ENCODE measurements around the gene KISS1.

KISS1 gene

GRCh38 chr1:204172404-204173029 lies 23.8 kb downstream of the KISS1 start:
- Histone ChIP-seq H3K79me2 (ENCODE audit: low read length) (no peaks in the 10 kb centered on the region), H3K4me1 (ENCODE audit: low read length) (no peaks in the 10 kb centered on the region), H3K27me3 (replicated peaks; ENCODE audit: insufficient read depth, low read length) (peaks cover 6% of the 10 kb centered on the region; the same call in 1 of the 2 replicates), H3F3A (ENCODE audit: insufficient read depth, low read length) (no peaks in the 10 kb centered on the region), H3K4me3 (ENCODE audit: low read length) (no peak overlapping the region), H3K27ac (ENCODE audit: low read length) (no peak overlapping the region), H3K9me2 (replicated peaks; ENCODE audit: insufficient read depth, low read length) (no peaks in the 10 kb centered on the region), H2AFZ (ENCODE audit: low read length) (no peak overlapping the region), H4K20me1 (ENCODE audit: insufficient read depth, low read length) (no peaks in the 10 kb centered on the region), H3K9ac (ENCODE audit: low read length) (no peak overlapping the region), H3K4me2 (ENCODE audit: low read depth, low read length) (no peak overlapping the region), H3K36me3 (replicated peaks; ENCODE audit: insufficient read depth, low read length) (no peaks in the 10 kb centered on the region), H3K9me3 (replicated peaks; ENCODE audit: insufficient read depth, low read length) (no peaks in the 10 kb centered on the region)
- no peak for DNase-seq
- TF ChIP-seq CTCF (IDR thresholded peaks at IDR 0.05; ENCODE audit: low read length) (no peak), EZH2phosphoT487 (IDR thresholded peaks at IDR 0.05; ENCODE audit: low read length) (no peak), EZH2 (optimal IDR thresholded peaks at IDR 0.05; ENCODE audit: low read depth, low read length) (no peak)

- TF ChIP-seq CTCF (IDR thresholded peaks at IDR 0.05; ENCODE audit: low read length) (no peak), EZH2phosphoT487 (IDR thresholded peaks at IDR 0.05; ENCODE audit: low read length) (no peak), EZH2 (optimal IDR thresholded peaks at IDR 0.05; ENCODE audit: low read depth, low read length) (no peak)
- Histone ChIP-seq H2AFZ (ENCODE audit: low read length) (no peak overlapping the region), H3K27ac (ENCODE audit: low read length) (no peak overlapping the region), H3K4me3 (ENCODE audit: low read length) (no peak overlapping the region), H3K27me3 (replicated peaks; ENCODE audit: insufficient read depth, low read length) (peaks cover 11% of the 10 kb centered on the region; the same call in 1 of the 2 replicates), H3K4me1 (ENCODE audit: low read length) (no peaks in the 10 kb centered on the region), H3K4me2 (ENCODE audit: low read depth, low read length) (no peak overlapping the region), H4K20me1 (ENCODE audit: insufficient read depth, low read length) (no peaks in the 10 kb centered on the region), H3K79me2 (ENCODE audit: low read length) (no peaks in the 10 kb centered on the region), H3K36me3 (replicated peaks; ENCODE audit: insufficient read depth, low read length) (no peaks in the 10 kb centered on the region), H3K9me2 (replicated peaks; ENCODE audit: insufficient read depth, low read length) (no peaks in the 10 kb centered on the region), H3K9me3 (replicated peaks; ENCODE audit: insufficient read depth, low read length) (no peaks in the 10 kb centered on the region), H3F3A (ENCODE audit: insufficient read depth, low read length) (no peaks in the 10 kb centered on the region), H3K9ac (ENCODE audit: low read length) (no peak overlapping the region)
- DNase-seq: no peak
Observed at GRCh38 chr1:204171751-204172178, 24.5 kb downstream of the KISS1 start.

- H3K9me3 ChIP-seq (replicated peaks; ENCODE audit: insufficient read depth, low read length): no peaks in the 10 kb centered on the region
- H3K4me1 ChIP-seq (ENCODE audit: low read length): no peaks in the 10 kb centered on the region
- peaks cover 7% of the 10 kb centered on the region; the same call in 1 of the 2 replicates for H3K27me3 ChIP-seq (replicated peaks; ENCODE audit: insufficient read depth, low read length)
- no peak overlapping the region for H3K27ac ChIP-seq (ENCODE audit: low read length)
- no peak overlapping the region for H3K4me3 ChIP-seq (ENCODE audit: low read length)
- H3K79me2 ChIP-seq (ENCODE audit: low read length): no peaks in the 10 kb centered on the region
- no peaks in the 10 kb centered on the region for H4K20me1 ChIP-seq (ENCODE audit: insufficient read depth, low read length)
- no peak overlapping the region for H2AFZ ChIP-seq (ENCODE audit: low read length)
- H3F3A ChIP-seq (ENCODE audit: insufficient read depth, low read length): no peaks in the 10 kb centered on the region
- H3K9ac ChIP-seq (ENCODE audit: low read length): no peak overlapping the region
- no peaks in the 10 kb centered on the region for H3K36me3 ChIP-seq (replicated peaks; ENCODE audit: insufficient read depth, low read length)
- no peaks in the 10 kb centered on the region for H3K9me2 ChIP-seq (replicated peaks; ENCODE audit: insufficient read depth, low read length)
- DNase-seq: no peak
- H3K4me2 ChIP-seq (ENCODE audit: low read depth, low read length): no peak overlapping the region
- TF ChIP-seq CTCF (IDR thresholded peaks at IDR 0.05; ENCODE audit: low read length) (no peak), EZH2phosphoT487 (IDR thresholded peaks at IDR 0.05; ENCODE audit: low read length) (no peak), EZH2 (optimal IDR thresholded peaks at IDR 0.05; ENCODE audit: low read depth, low read length) (no peak)
Observed at GRCh38 chr1:204170494-204171155, 25.7 kb downstream of the KISS1 start.

Measured in MM.1S (cell line).